GM18507 (cell line): ENCODE data around the gene EIF4B.

ENCODE experiments used
- DNase-seq: peaks from one replicate; pipeline ENCODE4 v3.0.0; 2011; ENCODE audit warnings: low read depth; ENCODE audit not compliant: insufficient read length; ENCODE audit errors: extremely low spot score
- FAIRE-seq: peaks from 2 replicates; lab custom pipeline; 2011; peaks lifted over from hg19 to GRCh38; lab: Jason Lieb, UNC

The EIF4B gene, protein sequence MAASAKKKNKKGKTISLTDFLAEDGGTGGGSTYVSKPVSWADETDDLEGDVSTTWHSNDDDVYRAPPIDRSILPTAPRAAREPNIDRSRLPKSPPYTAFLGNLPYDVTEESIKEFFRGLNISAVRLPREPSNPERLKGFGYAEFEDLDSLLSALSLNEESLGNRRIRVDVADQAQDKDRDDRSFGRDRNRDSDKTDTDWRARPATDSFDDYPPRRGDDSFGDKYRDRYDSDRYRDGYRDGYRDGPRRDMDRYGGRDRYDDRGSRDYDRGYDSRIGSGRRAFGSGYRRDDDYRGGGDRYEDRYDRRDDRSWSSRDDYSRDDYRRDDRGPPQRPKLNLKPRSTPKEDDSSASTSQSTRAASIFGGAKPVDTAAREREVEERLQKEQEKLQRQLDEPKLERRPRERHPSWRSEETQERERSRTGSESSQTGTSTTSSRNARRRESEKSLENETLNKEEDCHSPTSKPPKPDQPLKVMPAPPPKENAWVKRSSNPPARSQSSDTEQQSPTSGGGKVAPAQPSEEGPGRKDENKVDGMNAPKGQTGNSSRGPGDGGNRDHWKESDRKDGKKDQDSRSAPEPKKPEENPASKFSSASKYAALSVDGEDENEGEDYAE

DNA sequence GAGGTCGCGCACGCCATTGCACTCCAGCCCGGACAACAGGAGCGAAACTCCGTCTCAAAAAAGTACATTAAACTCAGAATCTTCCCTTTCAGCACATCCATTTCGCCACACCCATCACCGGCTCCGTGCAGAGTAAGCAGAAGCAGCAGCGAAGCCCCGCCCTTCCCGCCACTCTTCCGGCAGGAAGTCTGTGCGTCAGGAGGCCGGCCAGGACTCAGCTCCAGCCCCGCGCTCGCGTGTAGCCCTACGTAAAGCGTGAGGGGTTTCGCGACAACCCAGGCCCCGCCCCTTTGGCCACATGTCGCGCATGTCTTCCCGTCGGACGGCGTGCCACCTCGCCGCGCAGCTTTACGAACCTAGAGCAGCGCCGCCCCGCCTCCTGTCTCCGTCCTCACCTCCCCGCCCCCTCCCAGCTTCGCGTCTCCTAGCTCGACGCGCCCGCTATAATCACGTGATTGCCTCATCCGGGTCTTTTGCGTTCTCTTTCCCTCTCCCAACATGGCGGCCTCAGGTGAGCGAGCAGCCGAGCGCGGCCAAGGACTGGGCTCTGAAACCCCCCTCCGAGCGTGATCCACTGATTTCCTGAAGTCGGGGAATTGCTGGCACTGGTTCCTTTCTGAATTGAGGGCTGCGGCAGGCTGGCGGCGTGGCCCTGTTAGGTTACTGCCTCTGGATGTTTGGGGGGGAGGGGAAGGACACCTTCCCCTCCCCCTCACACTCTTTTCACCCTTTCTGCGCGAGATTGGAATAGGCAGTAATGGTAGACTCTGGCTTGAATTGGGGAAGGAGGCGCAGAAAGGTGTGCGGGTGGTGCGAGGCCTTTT, at the start of gene EIF4B:
EIF4B (plus strand) TSS at position 471 of the 824 bp plus-strand sequence; CDS start at position 499, 28 bp downstream.
- peak; percentile 99 for FAIRE-seq
- DNase-seq = peak; percentile 89

DNA sequence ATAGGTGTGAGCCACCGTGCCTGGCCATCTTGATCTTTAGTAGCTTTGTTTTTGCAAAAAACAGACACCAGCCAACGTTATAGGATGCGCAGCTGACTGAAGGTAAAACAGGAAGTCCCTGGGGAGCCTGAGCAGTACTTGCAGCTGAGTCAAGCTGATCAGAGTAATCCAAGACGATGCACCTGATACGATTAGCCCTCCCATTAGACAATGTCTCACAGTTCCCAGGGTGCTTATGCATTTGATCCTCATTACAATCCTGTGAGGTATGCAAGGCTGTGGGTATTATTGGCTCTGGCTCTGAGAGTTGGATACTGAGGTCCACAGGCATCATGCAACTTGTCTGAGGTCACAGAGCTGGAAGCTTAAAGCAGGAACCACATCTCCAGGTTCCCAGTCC, 49.3 kb upstream of the EIF4B start:
- no peak for FAIRE-seq
- DNase-seq = no peak

DNA sequence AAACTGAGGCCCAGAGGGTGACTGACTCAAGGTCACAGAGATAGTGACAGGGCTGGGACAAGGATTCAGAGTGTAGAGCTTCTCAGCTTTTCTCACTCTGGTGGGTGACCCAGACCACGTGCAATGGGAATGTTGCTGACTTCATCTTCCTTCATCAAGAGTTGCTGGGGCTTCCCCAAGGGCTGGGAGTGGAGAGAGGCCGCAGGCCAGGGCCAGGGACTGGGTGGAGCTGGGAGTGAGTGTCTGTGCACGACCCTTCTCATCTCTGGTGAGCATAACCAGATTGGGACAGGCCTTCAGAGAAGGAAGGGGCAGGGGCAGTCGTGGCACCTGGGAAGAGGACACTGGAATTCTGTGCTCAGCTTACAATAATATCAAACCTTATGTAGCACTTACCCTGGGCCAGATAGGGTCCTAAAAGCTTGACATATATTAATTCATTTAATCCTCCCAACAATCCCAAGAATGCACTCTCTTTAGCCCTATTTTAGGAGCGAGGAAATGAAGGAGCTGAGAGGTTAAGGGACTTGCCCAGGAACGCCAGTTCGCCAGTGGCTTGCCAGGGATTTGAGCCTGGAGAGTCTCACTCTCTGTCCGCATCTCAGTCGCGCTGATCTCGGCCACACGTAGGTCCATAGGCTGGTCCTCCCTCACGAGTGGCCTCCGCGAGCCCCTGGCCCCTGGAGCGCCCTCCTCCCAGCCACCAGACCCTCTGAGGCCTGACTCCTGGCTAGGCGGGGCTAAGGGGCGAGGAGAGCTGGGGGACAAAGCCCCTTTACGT, 41.5 kb upstream of the EIF4B start:
- DNase-seq = no peak

DNA sequence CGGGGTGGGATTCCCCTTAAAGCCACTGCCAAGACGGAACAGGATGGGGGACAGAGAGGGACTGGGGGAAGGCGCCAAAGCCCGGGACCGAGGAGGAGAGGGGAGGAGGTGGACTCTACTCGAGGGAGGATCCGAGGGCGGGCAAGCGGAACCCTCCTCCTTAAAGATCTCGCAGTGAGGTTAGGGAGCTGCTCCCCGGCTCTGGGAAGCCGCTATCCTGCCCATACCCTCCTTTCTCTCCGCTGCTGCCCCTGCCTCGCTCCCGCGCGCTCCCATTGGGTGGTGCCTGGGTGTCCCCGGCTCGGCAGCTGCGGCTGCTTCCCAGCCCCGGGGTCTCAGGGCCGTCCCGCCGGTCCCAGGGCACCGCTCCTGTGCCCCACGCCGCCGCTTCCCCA, 40.9 kb upstream of the EIF4B start:
- no peak for FAIRE-seq
- DNase-seq = no peak

More for the DNA sequence above, 41.5 kb upstream of the EIF4B start:
- no peak for FAIRE-seq

DNA sequence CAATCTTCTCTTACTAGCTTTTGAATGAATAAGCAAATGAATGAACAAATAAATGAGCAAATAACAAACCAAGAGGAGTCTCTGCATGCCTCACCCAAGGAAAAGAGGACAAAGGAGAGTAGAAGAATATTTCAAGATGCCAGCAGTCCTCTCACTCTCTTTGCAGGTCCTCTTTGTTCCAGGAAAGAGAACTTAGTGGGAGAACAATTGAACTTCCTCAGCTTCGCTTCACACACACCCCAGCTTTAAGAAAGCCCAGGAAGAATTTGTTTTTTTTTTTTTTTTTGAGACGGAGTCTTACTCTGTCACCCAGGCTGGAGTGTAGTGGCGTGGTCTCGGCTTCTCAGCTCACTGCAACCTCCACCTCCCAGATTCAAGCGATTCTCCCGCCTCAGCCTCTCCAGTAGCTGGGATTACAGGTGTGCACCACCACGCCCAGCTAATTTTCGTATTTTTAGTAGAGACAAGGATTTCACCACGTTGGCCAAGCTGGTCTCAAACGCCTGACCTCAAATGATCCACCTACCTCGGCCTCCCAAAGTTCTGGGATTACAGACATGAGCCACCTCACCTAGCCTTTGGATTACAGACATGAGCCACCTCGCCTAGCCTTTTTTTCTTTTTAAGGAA, 37.0 kb upstream of the EIF4B start:
- FAIRE-seq (no peak), DNase-seq (no peak)

DNA sequence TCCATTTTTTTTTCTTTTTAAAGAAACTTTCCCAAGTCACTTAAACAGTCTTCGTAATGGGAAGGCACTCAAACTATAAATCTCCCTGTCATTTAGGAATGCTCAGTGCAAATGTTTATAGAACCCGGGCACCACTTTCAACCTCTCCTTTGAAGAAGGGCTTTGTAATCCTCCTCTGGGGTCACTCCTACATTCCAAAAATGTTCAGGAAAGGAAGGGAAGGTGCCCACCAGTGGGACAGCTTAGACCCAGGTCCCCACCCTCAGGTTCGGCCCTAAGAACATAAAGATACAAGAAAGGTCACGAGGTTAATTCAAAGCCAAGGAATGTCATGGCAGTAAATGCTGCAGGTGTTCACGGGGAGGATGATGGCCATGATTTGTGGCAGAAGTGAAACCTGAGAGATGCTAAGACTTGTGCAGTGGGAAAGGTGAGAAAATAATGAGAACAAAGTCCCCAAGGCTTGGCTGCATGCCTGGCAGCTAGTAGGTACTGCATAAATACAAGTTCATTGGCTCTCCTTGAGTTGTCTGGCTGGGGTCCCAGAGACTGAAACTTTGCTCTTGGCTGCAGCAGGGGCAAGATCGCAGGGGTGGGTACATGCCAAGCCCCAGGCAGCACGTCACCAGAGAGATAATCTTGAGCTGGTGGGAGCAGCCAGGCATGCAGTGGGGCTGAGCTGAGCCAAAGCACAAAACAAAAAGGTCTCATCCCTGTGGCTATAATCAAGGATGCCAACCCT, 36.3 kb upstream of the EIF4B start:
- peak; percentile 71 for FAIRE-seq

DNA sequence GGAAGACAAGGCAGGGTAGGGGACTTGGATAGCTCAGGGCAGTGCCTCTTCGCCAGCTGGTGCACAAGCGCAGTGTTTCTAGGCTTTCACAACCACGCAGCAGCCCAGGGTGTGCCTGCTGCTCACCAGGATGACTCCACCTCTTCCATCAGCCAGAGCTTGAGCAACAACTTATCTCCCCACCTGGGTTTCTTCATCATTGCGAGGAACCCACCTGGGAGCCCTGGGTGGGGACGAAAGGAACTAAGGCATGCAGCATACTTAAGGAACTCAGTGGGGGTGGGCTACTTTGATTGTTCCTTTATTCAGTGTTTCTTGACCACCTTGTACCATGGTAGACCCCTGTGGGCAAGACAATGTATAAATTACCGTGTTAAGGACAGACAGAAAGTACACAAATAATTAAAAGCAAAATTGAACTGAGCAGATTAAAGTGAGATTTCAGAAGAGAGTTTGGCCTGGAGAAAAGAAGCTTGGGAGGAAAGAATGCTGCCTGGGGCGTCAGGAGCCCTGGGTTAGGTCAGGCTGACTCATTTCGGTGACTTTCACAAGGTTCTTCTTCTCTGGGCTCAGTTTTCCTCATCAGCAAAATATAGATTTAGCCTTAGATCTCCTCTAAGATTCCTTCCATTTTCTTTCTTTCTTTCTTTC, 34.5 kb upstream of the EIF4B start:
- DNase-seq = no peak
- no peak for FAIRE-seq

More for the DNA sequence above, 36.3 kb upstream of the EIF4B start:
- no peak for DNase-seq

DNA sequence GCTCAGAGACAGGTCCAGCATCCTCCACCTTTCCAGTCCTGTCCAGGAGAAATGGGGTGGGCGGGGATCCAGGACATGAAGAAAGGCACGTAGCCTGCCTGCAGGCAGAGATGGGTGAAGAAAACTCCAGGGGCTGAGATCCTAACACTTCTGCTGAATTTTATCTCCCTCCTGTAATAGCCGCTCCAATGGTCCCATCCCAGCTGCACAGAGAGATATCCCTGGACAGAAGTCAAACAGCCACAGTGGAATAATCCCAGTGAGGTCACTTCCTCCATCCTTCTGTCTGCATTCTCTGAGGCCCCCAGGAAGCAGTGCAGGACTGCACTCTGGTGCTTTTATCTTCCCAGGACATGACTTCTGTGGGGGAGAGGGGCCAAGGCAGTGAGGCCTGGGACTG, 31.1 kb upstream of the EIF4B start:
- FAIRE-seq (no peak), DNase-seq (no peak)

DNA sequence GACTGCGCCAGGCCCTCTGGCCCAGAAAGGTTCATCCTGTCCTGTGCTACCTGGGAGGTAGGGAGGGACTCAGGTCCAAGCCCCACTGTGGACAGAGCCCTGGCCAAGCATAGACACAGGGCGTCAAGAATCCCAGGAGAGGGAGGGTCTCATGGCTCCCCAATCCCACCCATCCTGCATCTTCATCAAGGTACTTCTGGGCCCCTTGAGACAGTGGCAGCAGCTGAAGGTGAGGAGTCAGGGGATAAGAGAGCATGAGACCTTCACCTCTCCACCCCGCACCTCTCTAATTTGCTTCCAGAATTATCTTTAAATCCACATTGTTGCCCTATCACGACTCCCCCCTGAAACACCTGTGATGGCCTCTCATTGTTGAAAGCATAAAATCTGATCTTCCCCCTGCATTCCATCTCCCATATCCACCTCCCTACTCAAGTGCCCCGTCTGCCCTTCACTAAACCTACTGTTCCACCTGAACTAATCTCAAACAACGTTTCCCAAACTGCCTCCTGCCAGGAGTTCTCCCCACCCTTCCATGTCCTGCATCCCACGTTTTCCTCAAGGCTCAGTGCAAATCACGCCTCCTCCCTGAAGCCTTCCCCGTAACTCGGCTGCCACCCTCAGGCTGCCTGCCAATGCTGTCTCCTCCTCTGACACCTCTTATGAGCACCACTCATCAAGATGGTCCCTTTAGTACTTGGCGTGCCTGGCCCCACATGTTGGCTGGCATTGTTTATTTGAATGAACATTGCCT, 30.3 kb upstream of the EIF4B start:
- DNase-seq = no peak
- no peak for FAIRE-seq

DNA sequence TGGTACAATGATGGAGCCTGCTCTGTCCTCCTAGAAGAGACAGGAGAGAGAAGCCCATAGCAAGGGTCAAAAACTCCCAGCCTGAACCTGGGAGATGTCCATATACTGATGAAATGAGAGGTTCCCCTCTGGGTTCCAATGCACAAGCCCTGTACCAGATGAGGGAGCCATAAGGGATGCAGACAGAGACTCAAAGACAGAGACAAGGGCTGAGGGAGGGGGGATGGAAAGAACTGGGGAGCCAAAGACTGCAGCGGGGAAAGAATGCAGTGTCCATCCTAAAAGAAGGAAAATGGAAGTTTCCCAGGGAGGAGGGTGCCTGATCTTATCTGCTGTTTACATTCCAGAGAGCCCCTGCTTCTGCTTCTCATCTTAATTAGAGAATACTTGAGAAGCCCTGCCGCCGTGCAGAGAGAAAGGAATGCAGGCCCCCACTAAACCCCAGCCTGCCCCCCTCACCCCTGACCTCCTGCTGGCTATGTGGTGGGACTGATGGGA, 29.6 kb upstream of the EIF4B start:
- DNase-seq (no peak), FAIRE-seq (no peak)

DNA sequence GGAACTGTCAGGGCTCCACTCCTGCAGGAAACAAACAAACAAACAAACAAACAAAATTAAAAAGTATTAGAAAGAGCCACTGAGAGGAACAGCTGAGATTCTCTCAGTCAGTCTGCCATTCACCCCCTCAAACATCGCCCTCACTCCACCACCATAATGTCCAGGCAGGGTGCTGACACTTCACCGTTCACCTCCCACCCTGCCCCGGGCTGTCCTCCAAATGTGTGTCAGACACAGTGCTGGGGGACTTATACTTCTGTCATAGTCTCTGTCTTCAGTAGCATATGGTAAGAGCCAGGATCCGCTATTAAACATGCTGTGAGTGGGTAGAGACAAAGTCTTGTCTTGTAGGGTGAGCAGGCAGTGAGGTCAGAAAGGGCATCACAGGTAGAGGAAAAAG, 29.1 kb upstream of the EIF4B start:
- FAIRE-seq = no peak
- no peak for DNase-seq

DNA sequence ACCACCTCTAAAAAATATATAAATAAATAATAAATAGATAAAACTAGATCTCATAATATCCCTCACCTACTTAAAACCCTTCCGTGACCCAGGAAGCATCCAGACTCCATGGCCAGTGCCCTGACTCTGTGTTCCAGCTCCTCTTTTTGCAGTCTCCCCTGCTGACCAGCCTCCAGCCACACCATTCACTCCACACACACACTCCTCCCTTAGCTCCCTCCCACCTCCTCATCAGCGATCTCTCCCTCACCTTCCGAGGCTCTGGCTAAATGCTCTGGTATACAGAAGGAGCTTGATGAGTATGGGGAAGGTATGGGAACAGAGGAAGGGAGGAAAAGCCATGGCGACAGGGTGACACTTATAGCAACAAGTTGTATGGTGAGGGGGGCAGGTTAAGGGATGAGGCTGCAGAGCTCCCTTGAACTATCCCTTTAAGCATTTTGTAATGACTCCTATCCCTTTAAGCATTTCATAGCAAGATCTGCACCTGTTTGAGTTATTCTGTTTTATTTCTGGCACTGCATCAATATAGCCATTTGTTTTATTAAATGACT, 26.1 kb upstream of the EIF4B start:
- no peak for FAIRE-seq
- DNase-seq = no peak

DNA sequence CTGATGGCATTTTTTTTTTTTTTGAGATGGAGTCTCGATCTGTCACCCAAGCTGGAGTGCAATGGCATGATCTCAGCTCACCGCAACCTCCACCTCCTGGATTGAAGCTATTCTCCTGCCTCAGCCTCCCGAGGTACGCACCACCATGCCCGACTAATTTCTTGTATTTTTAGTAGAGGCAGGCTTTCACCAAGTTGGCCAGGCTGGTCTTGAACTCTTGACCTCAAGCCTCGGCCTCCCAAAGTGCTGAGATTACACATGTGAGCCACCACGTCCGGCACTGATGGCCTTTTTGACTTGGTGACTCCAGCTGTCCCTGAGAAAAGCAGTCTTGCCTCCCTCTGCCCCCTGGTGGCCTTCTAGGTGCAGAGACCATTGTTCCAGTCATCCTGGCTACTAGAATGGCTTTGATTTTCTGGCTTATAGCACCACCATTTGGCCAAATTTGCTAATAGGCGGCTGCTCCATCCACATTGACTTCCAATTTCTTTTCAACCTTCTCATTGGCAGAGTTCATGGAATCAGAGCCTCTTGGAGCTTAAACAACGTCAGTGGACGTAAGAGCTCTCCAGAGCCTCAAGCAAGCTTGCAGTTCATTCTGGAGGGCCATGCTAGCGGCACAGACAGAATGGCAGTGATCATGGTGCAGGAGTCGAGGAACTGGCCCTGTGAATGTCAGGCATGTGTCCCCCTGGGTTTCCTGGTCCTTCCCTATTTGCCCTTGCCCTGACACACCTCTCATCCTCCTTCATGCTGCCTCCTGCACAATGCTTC, 25.4 kb upstream of the EIF4B start:
- FAIRE-seq (peak; percentile 85), DNase-seq (peak; percentile 68)

DNA sequence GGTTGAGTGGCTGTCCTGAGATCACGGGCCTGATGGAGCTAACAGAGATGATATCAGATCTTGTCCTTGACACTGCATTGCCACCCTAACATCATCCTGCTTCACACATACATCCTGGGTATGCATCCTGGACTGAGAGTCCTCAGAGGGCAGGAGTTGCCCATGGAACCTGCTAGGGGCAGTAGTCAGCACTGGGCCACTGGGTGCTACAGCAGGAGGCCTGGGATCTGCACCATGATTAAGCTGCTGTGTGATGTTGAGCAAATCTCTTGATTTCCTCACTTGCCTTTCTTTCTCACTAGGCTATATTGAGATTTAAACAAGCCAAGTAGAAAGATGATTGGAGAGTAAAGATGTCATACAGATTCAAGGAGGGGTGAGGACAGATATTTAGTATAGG, 22.1 kb upstream of the EIF4B start:
- FAIRE-seq = no peak

DNA sequence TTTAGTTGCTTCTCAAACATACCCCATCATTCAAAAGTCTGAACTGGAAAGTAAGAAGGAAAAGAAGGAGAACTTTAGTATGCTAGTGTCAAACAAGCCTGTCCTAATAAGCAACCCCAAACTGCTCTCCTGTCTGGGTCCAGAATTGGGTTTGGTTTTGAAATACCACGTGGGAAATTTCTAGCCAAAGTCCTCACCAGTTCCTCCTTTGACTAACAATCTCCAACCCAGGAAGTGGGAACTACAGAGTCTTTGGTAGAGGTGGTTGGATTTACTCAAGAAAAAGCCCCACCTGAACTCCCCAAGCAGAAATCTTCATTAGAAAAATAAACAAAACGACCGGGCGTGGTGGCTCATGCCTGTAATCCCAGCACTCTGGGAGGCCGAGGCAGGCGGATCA, 17.4 kb upstream of the EIF4B start:
- no peak for FAIRE-seq
- DNase-seq = no peak

More for the DNA sequence above, 22.1 kb upstream of the EIF4B start:
- DNase-seq = no peak

DNA sequence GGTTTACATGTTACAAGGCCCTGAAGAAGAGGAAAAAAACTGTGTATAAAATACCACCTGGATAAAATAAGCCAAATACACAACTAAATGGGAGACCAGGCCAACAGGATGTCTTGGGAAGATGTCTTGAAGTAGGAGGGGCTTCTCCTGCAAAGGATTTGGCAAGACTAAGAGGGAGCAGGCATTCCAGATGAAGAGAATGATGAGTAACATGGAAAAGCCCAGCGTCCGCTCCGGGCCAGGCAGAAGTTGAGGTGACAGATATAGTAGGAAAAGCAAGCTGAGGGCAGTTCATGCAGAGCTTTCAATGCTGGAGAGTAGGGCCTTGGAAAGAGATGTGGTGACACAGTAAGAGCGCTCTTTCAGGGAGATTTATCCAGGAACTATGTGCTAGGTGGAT, 16.1 kb upstream of the EIF4B start:
- DNase-seq = no peak
- no peak for FAIRE-seq
